GM12872 (cell line): Measurements from ENCODE around the gene SLC43A1.
A peak's percentile ranks its signal among the peaks of the same experiment; 100 is the strongest.

Experiments used
- TF ChIP-seq, protein P1 (sequence below): IDR thresholded peaks from 3 replicates; pipeline ENCODE4 v1.5.1; 2011; ENCODE audit warnings: low read depth, mild to moderate bottlenecking, low read length, moderate library complexity; ENCODE audit not compliant: insufficient read depth

Gene SLC43A1

DNA sequence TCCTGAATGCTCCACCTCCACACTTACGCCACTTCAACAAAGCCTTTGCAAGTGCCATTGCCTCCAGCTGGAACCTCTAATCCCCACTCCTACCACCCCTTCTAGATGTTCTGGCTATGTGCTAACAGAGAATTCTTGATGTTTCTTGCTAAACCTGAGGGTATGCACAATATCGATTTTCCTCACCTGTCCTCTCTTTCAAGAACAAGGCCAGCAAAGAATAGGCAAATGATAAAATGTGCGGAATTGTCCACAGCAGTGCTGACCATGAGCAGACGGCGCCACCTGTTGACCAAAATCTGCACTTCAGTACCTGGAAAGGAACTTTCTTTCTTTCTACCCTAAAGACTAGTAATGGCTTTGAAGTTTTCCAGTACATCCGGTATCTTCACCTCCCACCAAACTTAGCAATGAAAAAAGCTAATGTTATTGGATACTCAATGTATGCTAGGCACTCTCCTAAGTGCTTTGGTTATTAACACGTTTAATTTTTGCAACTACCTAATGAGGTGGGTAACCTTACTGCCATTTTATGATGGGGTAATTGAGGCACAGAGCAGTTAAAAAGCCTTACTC, 11.6 kb upstream of the SLC43A1 start:
- TF ChIP-seq, protein P1, sequence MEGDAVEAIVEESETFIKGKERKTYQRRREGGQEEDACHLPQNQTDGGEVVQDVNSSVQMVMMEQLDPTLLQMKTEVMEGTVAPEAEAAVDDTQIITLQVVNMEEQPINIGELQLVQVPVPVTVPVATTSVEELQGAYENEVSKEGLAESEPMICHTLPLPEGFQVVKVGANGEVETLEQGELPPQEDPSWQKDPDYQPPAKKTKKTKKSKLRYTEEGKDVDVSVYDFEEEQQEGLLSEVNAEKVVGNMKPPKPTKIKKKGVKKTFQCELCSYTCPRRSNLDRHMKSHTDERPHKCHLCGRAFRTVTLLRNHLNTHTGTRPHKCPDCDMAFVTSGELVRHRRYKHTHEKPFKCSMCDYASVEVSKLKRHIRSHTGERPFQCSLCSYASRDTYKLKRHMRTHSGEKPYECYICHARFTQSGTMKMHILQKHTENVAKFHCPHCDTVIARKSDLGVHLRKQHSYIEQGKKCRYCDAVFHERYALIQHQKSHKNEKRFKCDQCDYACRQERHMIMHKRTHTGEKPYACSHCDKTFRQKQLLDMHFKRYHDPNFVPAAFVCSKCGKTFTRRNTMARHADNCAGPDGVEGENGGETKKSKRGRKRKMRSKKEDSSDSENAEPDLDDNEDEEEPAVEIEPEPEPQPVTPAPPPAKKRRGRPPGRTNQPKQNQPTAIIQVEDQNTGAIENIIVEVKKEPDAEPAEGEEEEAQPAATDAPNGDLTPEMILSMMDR, result peak; percentile 88

- TF ChIP-seq, protein P1, result no peak
Measured at GRCh38 chr11:57523419-57523818, 7.9 kb upstream of the SLC43A1 start.

DNA sequence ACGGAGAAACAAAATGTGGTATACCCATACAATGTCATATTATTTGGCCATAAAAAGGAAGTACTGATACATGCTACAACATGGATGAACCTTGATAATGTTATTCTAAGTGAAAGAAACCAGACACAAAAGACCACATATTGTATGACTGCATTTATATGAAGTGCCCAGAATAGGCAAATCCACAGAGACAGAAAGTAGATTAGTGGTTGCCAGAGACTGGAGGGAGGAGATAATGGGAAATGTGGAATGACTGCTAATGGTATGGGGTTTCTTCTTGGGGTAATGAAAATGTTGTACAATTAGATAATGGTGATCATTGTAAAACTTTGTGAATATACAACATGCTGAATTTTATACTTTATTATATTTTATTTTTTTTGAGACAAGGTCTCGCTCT, 5.6 kb upstream of the SLC43A1 start:
- TF ChIP-seq, protein P1, result no peak

DNA sequence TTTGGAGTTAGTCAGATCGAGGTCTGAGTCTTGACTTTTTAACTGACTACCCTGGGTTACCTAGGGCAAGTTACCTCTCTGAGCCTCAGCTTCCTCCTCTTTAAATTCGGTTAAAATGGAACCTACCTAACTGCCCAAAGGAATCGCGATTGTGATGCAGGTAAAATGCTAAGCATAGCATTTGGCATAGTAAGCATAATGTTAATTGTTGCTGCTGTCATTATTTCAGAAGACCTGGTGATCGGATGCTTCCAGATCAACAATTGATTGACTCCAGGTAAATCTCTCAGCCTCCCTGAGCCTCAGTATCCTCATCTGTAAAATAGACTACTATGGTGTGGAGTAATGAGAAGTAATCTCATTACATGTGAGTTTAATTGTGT, 550 bp upstream of the SLC43A1 start:
- TF ChIP-seq, protein P1, result no peak

DNA sequence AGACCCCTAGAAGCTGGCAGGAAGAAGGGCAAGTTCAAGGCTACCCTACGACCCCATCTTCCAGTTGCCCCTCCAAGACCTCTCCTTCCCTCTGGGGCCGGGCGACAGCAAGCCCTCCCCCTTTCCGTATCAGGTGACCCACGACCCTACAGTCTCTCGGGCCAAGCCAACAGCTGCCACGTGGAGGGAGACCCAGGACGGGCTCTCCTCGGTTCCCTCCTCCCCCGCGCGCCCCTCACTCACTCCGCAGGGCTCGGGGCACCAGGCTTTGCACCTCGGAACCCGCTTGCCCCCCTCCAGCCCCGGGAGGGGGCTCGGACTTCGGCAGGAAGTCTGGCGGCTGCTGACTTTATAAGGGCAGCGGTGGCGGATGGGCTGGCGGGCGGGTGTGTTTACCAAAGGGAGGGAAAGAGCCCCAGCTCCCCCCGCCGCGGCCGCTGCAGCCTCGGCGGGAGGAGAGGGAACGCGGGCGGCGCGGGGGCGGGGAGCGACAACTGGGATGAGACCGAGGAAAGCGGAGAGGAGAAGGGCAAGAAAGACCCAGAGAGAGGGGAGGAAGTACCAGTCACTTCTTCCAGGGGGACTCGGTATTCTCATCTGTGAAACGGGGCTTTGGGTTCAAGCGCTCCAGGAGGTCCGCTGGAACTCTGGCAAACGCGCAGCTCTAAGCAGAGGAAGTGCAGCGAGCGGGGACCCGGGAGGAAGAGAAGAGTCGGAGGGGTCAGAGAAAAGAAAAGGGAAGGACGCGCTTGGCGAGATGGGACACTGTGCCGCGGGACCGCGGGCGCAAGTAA, 767 bp downstream of the SLC43A1 start:
- TF ChIP-seq, protein P1, result no peak

- TF ChIP-seq, protein P1, result no peak
Measured at GRCh38 chr11:57513911-57514537, 1.5 kb downstream of the SLC43A1 start.

DNA sequence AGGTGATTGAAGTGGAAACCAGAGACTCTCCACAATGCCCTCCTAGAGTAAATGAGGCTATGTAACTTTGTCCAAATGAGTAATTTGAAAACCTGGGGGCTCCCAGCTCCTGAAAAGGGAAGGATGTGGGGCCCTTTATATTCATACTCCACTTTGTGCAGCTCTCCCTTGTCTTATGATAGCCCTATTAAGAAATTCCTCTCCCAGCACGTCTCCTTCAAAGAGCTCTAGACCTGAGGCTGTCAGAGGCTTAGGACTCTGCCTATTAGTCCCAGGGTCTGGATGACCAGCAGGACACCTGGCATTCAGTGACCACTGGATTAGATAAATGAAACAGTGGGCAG, 2.1 kb downstream of the SLC43A1 start:
- TF ChIP-seq, protein P1, result no peak
